Ovary (tissue), 9 donors: ENCODE results near the gene TNIP1. TPM values are rescaled to one million over a fixed set of nuclear protein-coding genes. Genes with fewer than 3 reads are reported as not detected.

Experiments
- DNase-seq, 5 donors: peaks; one replicate each; pipeline ENCODE4 v3.0.0-alpha.2; 2019 to 2020
- H3K27ac ChIP-seq, 2 donors: fragments of 200-600 bp; one replicate each; pipeline versions ENCODE4 v1.5.1 to v1.8.0; 2019 to 2022
- H3K27me3 ChIP-seq: fragments of 200-600 bp; one replicate; pipeline ENCODE4 v1.8.0; 2022
- H3K36me3 ChIP-seq: fragments of 200-600 bp; sonication (generic); one replicate; pipeline ENCODE4 v1.5.1; 2019
- H3K4me1 ChIP-seq: one replicate; pipeline ENCODE4 v1.8.1; 2013; ENCODE audit warnings: mild to moderate bottlenecking, moderate library complexity; ENCODE audit not compliant: insufficient read depth
- H3K4me3 ChIP-seq: fragments of 200-600 bp; sonication (generic); one replicate; pipeline ENCODE4 v1.5.1; 2017
- H3K9me3 ChIP-seq, 2 donors: fragments of 200-600 bp in 1 of 2; sonication (generic) in 1 of 2; one replicate each; pipeline versions ENCODE4 v1.5.1 to v1.8.1; 2013 to 2019; ENCODE audit warnings: mild to moderate bottlenecking in 1 of 2, moderate library complexity in 1 of 2
- EP300 ChIP-seq: sonication (generic); formaldehyde crosslinking; IDR thresholded peaks from one replicate; pipeline ENCODE4 v1.6.1; 2017; ENCODE audit warnings: antibody characterized with exemption
- POLR2A ChIP-seq: fragments of 450-650 bp; IDR thresholded peaks from one replicate; pipeline ENCODE4 v1.6.1; 2017; ENCODE audit warnings: antibody characterized with exemption, mild to moderate bottlenecking, moderate library complexity
- WGBS, 3 donors: extraction: QIAGEN DNeasy Blood & Tissue Kit in 1 of 3; methylation state at CpG; one replicate each; pipeline versions ENCODE4 v1.1.5 to v1.1.7; 2013 to 2017; 5-methylcytosine and 5-hydroxymethylcytosine counted together
- intact Hi-C, 4 donors: fragments of 100-400 bp; cut with DNase I; formaldehyde crosslinking; loops; one replicate each; pipeline versions ENCODE4 v1.11.0 to v1.15.1; 2022 to 2023
- polyA plus RNA-seq, 2 donors: library from polyadenylated mRNA; stranded (reverse); fragments of 200-250 nt in 1 of 2; fragments of 350-450 nt in 1 of 2; fragmentation: Illumina TruSeq in 1 of 2; extraction: RNeasy Lipid Tissue Mini Kit (QIAGEN cat#74804) in 1 of 2; gene quantifications; one replicate each; pipeline ENCODE4 v1.2.3, GENCODE V29; 2013 to 2014
- total RNA-seq, 7 donors: library from RNA; depleted of rRNA in 2 of 7; stranded (reverse); fragments of >200 nt in 2 of 7; fragmentation: NEBNext Ultra II Directional in 3 of 7; extraction: Animal tissue kit (Norgen Biotek cat#: 25700) in 3 of 7; gene quantifications; one replicate each; pipeline versions ENCODE4 v1.1.0 to v1.2.4, GENCODE V29; 2016 to 2023
- TF ChIP-seq, protein P1 (sequence below), 3 donors: fragments of 450-650 bp in 2 of 3; fragments of 200-600 bp in 1 of 3; IDR thresholded peaks; one replicate each; pipeline versions ENCODE4 v1.5.1 to v1.8.0; 2016 to 2022; ENCODE audit warnings: antibody characterized with exemption in 3 of 3, mild to moderate bottlenecking in 1 of 3
- donor health status: DM: no; HTN: no; CAD: no; lungs with moderate emphysema.
- donor health status: DM: no; HTN: no; CAD: no.
- donor health status: Bipolar disorder and iron deficiency.
- donor health status: DM: yes; HTN: yes; CAD: no.
- donor health status: DM: no; HTN: no; CAD: no.
- donor health status: DM: yes; HTN: yes; CAD: no.

The TNIP1 gene
- total and polyA plus RNA-seq, 9 donors = 39.4 to 89.7 (median 60.6) TPM

DNA sequence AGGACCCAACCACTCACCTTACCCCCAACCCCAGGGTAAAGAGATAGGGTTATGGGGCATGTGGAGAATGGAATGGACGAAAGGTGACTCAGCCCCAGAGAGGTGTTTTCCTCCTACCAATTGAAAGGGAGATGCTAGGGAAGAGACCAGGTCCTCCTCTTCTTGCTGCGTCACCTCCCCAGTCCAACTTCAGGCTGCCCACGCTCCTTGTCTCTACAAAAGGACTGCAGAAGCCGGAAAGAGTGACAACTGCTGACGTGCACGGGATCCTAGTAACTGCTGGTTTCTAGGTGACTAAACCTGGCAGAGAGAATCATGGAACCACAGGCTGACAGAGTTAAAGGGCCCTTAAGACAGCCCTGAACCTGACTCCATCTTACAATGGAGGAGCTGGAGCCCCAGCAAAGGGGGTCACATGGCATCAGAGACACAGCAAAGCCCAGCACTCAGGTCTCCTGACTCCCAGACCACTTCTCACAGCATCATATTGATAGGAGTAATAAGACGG, 58.3 kb downstream of the TNIP1 start:
- H3K4me3 ChIP-seq = peak overlapping the region; percentile 28
- H3K9me3 ChIP-seq = no peaks in the 10 kb centered on the region
- WGBS, 3 donors = 76 to 80% (median 79%) methylated on average over 7 of the region's 7 CpGs
- peaks cover 30% of the 10 kb centered on the region for H3K4me1 ChIP-seq
- intact Hi-C loops = loop anchor here in 1 of 4 donors (5.0 kb wide), 1 partner anchor 560 kb away; no protein-coding TSS in a partner anchor
- no peaks in the 10 kb centered on the region for H3K27me3 ChIP-seq
- peak overlapping the region in 1 of 2 donors; percentile 55 for H3K27ac ChIP-seq
- TF ChIP-seq POLR2A (no peak), EP300 (no peak)
- TF ChIP-seq, protein P1, sequence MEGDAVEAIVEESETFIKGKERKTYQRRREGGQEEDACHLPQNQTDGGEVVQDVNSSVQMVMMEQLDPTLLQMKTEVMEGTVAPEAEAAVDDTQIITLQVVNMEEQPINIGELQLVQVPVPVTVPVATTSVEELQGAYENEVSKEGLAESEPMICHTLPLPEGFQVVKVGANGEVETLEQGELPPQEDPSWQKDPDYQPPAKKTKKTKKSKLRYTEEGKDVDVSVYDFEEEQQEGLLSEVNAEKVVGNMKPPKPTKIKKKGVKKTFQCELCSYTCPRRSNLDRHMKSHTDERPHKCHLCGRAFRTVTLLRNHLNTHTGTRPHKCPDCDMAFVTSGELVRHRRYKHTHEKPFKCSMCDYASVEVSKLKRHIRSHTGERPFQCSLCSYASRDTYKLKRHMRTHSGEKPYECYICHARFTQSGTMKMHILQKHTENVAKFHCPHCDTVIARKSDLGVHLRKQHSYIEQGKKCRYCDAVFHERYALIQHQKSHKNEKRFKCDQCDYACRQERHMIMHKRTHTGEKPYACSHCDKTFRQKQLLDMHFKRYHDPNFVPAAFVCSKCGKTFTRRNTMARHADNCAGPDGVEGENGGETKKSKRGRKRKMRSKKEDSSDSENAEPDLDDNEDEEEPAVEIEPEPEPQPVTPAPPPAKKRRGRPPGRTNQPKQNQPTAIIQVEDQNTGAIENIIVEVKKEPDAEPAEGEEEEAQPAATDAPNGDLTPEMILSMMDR (IDR thresholded peaks at IDR 0.05) = no peak
- no peaks in the 10 kb centered on the region for H3K36me3 ChIP-seq
- DNase-seq = no peak

DNA sequence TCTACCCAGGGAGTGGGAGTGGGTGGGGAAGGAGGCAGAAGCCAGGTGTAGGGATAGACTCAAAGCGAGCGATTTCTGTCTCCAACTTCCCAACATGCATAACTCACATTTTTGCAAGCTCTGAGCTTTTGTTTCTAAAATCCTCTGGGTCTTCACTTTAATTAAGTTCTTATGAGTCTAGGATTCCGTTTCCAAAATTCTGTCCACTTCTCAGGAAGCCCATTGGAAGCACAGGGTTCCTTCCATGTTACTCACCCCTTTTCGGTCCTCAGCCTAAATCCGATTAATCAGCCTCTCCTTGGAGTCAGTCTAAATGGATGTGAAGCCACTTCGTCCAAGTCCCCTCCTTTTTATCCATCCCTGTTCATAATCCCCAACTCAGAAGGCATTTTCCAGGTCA, 59.1 kb downstream of the TNIP1 start:
- 79 to 89% (median 89%) methylated on average over 6 of the region's 6 CpGs for WGBS, 3 donors
- DNase-seq = no peak
- Histone ChIP-seq H3K27ac (peak overlapping the region; percentile 0 to 51), H3K4me3 (peak overlapping the region; percentile 64), H3K4me1 (peaks cover 30% of the 10 kb centered on the region), H3K27me3 (no peaks in the 10 kb centered on the region), H3K36me3 (no peaks in the 10 kb centered on the region), H3K9me3 (no peaks in the 10 kb centered on the region)
- TF ChIP-seq, protein P1 (IDR thresholded peaks at IDR 0.05) = no peak
- TF ChIP-seq EP300 (no peak), POLR2A (no peak)
- intact Hi-C loops = loop anchor here in 1 of 4 donors (5.0 kb wide), 1 partner anchor 559 kb away; no protein-coding TSS in a partner anchor

DNA sequence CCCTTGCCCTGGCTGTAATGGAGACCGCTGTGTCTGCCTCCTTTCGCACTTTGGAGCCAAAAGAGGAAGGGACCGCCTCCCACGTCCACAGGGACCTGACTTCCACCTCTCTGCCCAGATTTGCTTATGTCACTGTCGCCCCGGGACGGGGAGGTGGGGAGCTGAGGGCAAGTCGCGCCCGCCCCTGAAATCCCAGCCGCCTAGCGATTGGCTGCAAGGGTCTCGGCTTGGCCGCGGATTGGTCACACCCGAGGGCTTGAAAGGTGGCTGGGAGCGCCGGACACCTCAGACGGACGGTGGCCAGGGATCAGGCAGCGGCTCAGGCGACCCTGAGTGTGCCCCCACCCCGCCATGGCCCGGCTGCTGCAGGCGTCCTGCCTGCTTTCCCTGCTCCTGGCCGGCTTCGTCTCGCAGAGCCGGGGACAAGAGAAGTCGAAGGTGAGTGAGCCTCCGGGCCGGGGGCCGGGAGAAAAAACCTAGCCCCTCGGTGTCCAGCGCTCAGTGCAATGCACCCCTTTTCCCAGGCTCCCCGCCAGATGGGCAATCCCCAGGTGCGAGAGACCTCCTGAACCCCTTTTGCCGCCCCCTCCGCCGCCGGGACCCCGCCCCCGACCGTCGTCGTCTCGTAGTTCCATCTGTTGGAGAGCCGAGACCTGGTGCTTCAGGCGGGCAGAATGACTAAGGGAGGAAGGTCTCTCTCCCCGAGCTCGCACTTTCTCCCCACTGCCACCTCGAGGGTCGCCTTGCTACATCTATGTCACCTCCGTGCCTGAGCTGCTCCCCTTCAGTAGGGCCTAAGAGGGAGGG, 60.3 kb downstream of the TNIP1 start, which contains the start of gene GPX3:
TSS of gene GPX3 (plus strand) at position 288 of the 807 bp plus-strand sequence. CDS start at position 352, 64 bp downstream.
- Histone ChIP-seq H3K27ac (peak within 1 kb of the TSS; percentile 28 to 51), H3K36me3 (no peaks in the 10 kb centered on the region), H3K4me3 (peak within 1 kb of the TSS; percentile 64), H3K4me1 (peaks cover 23% of the 10 kb centered on the region), H3K9me3 (no peaks in the 10 kb centered on the region), H3K27me3 (no peaks in the 10 kb centered on the region)
- DNase-seq = peak; percentile 82 to 91 (median 84)
- intact Hi-C loops = loop anchor here in 1 of 4 donors (5.0 kb wide), 1 partner anchor 558 kb away; no protein-coding TSS in a partner anchor
- TF ChIP-seq, protein P1 (IDR thresholded peaks at IDR 0.05) = no peak
- TF ChIP-seq POLR2A (peak; percentile 79), EP300 (no peak)
- WGBS, 3 donors = 1% methylated on average over 39 to 54 of the region's 54 CpGs

DNA sequence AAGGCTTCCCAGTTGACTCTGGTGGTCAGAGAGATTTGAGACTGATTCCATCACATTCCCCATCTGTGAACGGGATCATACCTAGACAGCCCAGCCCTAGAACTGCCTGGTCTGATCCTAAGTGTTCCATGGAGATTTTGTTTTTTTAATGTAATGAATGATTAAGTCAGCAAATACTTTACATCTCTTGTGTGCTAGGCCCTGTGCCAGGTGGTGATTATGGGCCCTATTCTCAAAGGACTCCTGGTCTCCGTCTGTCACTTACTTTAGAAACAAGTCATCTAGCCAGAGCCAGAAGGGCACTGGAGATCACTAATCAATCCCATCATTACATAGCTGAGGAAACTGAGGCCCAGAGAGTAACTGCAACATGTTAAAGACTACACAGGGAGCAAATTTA, 61.5 kb downstream of the TNIP1 start:
- Histone ChIP-seq H3K27ac (no peak overlapping the region), H3K9me3 (no peaks in the 10 kb centered on the region), H3K27me3 (no peaks in the 10 kb centered on the region), H3K4me1 (peaks cover 16% of the 10 kb centered on the region), H3K36me3 (no peaks in the 10 kb centered on the region), H3K4me3 (no peak overlapping the region)
- intact Hi-C loops = no loop called here
- DNase-seq = no peak
- 81 to 96% (median 89%) methylated on average over 2 of the region's 2 CpGs for WGBS, 3 donors
- TF ChIP-seq, protein P1 (IDR thresholded peaks at IDR 0.05) = no peak
